Activated CD4-positive, alpha-beta T cell treated with anti-CD3 and anti-CD28 coated beads, Interleukin-2, amount 10 ng/mL, durations not matched to agents 7 days and 5 days (primary cell): ENCODE measurements around the gene NFAM1. TPM values are rescaled to one million over a fixed set of nuclear protein-coding genes. Genes with fewer than 3 reads are reported as not detected.

Experiments used
- CTCF ChIA-PET: fragments of 350-600 bp; sonication (Branson Sonifier 250); formaldehyde crosslinking; loops from one replicate; lab custom pipeline; 2021; ENCODE audit warnings: antibody characterized with exemption; lab: Charles Lee
- POLR2A ChIA-PET: fragments of 350-600 bp; sonication (Branson Sonifier 250); formaldehyde crosslinking; loops from one replicate; lab custom pipeline; 2021; ENCODE audit warnings: antibody characterized with exemption; lab: Charles Lee
- DNase-seq: peaks from one replicate; pipeline ENCODE4 v3.0.0-alpha.2; 2020
- H3K27ac Mint-ChIP-seq: one replicate; pipeline ENCODE4 v1.8.0; 2021; ENCODE audit warnings: mild to moderate bottlenecking, moderate library complexity, mixed read lengths
- H3K27me3 Mint-ChIP-seq: one replicate; pipeline ENCODE4 v1.8.0; 2021; ENCODE audit warnings: mixed read lengths
- H3K36me3 Mint-ChIP-seq: one replicate; pipeline ENCODE4 v1.8.0; 2021; ENCODE audit warnings: low read depth, mixed read lengths
- H3K4me1 Mint-ChIP-seq: one replicate; pipeline ENCODE4 v1.8.0; 2021; ENCODE audit warnings: mixed read lengths
- H3K4me3 Mint-ChIP-seq: one replicate; pipeline ENCODE4 v1.8.0; 2021; ENCODE audit warnings: mild to moderate bottlenecking, moderate library complexity, mixed read lengths
- H3K9me3 Mint-ChIP-seq: one replicate; pipeline ENCODE4 v1.8.0; 2021; ENCODE audit warnings: mixed read lengths
- total RNA-seq, 2 experiments: library from RNA; stranded (reverse); gene quantifications; one replicate each; pipeline ENCODE4 v1.2.3, GENCODE V29; 2021

NFAM1 gene
- total RNA-seq, 2 experiments from 2014 or later = 0.02 to 0.04 TPM

DNA sequence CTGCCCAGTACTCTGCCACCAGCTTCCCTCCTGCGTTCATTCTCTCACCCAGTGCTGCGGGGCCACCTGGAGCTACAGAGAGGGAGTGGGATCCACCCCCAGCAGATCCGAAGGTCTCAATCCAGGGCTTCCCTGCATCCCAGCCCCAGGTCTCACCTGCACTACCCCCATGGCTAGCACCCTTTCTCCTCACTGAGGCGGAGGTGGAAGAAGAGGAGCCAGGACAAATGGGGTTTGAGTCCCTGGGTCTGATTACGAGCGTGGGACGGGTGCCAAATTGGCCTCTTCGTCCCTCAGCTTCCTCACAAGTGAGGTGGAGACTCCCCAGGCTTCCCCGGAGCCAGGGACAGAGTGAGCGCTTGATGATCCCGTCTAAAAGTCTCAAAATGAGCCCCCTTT, 64.2 kb downstream of the NFAM1 start:
- ChIA-PET POLR2A (no interaction called here), CTCF (interaction anchor here (1.1 kb wide), 1 partner anchor 19 kb away, joined by 3 read pairs; no protein-coding TSS in a partner anchor)

DNA sequence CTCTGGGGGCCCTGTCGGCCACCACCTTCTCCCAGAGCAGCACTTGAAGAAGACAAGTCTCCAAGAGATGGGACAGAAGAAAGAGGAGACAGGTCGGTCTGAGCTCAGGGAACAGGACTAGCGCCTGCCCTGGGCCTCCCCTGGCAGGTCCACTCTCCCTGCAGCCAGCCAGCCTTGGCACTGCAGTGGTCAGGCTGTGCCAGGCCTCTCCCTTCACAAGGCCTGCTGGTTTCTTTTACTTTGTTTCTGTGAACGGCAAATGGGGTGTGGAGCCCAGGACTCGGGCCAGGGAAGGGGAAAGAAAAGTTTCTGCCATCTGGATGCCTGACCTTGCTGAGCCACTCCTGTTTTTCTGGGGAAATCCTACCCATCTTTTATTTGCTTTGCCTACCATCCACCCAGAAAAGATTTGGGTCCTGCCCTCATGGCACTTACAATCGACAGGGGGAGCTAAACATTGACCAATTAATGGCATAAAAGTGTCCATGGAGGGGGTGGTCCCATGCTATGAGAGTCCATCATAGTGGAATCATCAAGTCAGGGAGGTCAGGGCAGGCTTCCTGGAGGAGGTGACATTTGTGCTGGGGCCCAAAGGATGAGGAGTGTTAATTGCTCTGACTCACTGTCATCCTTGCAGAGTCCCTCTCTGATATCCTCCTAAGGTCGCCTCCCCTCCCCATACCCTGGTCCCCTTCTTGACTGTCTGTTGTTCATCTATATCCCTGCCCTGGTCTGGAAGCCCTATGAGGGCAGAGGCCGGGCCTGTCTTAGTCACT, 65.2 kb downstream of the NFAM1 start:
- POLR2A ChIA-PET = interaction anchor here (0.6 kb wide), 1 partner anchor 734 kb away, joined by 3 read pairs; no protein-coding TSS in a partner anchor
- peaks cover 56% of the 10 kb centered on the region for H3K27me3 Mint-ChIP-seq
- CTCF ChIA-PET = interaction anchor here (0.6 to 1.2 kb wide), 2 partner anchors 15 to 19 kb away, joined by 3 read pairs; no protein-coding TSS in a partner anchor
- peak overlapping the region; percentile 73 for H3K4me3 Mint-ChIP-seq
- H3K9me3 Mint-ChIP-seq = no peaks in the 10 kb centered on the region
- DNase-seq = no peak
- H3K27ac Mint-ChIP-seq = no peak overlapping the region
- peaks cover 15% of the 10 kb centered on the region for H3K4me1 Mint-ChIP-seq
- H3K36me3 Mint-ChIP-seq = no peaks in the 10 kb centered on the region

More for the DNA sequence above, 64.2 kb downstream of the NFAM1 start:
- H3K9me3 Mint-ChIP-seq = no peaks in the 10 kb centered on the region
- H3K4me1 Mint-ChIP-seq = peaks cover 15% of the 10 kb centered on the region
- DNase-seq = no peak
- H3K4me3 Mint-ChIP-seq = peak overlapping the region; percentile 73
- H3K36me3 Mint-ChIP-seq = no peaks in the 10 kb centered on the region
- peaks cover 56% of the 10 kb centered on the region for H3K27me3 Mint-ChIP-seq
- no peak overlapping the region for H3K27ac Mint-ChIP-seq

DNA sequence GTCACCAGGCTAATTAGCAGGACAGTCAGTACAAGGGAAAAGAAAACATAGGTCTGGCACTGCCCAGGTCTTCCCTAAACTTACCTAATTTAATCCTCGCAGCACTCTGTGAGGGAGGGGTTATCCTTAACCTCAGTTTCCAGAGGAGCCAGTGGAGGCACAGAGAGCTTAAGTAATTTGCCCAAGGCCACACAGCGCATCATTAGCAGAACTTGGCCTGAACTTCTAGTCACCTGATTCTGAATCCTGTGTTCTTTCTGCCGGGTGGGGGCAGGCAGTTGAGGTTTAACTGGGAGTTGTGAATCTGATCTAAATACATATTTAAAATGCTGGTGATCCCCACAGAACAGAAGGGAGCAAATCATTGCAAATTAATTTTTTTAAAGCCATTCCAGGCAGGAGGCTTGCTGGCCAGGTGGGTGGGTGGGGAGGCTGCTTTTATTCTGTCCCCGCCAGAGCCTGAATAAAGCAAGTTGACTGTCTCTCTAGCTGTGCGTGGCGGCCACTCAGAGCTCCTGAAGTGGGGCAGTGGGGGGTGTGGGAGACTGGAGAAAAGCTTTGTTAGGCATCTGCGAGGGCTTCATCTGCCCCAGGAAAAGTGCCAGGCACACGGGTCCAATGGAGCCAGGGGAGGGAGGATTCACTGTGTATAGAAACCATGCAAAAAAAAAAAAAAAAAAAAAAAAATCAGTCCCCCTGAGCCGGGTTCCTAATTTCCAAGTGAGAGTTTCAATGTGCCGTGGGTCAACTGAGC, 66.1 kb downstream of the NFAM1 start:
- peaks cover 15% of the 10 kb centered on the region for H3K4me1 Mint-ChIP-seq
- no peak for DNase-seq
- H3K9me3 Mint-ChIP-seq = no peaks in the 10 kb centered on the region
- no peak overlapping the region for H3K27ac Mint-ChIP-seq
- H3K27me3 Mint-ChIP-seq = peaks cover 57% of the 10 kb centered on the region
- no peaks in the 10 kb centered on the region for H3K36me3 Mint-ChIP-seq
- H3K4me3 Mint-ChIP-seq = no peak overlapping the region
- CTCF ChIA-PET = interaction anchor here (0.6 to 1.2 kb wide), 2 partner anchors 16 to 18 kb away, joined by 3 read pairs; no protein-coding TSS in a partner anchor
- POLR2A ChIA-PET = no interaction called here

DNA sequence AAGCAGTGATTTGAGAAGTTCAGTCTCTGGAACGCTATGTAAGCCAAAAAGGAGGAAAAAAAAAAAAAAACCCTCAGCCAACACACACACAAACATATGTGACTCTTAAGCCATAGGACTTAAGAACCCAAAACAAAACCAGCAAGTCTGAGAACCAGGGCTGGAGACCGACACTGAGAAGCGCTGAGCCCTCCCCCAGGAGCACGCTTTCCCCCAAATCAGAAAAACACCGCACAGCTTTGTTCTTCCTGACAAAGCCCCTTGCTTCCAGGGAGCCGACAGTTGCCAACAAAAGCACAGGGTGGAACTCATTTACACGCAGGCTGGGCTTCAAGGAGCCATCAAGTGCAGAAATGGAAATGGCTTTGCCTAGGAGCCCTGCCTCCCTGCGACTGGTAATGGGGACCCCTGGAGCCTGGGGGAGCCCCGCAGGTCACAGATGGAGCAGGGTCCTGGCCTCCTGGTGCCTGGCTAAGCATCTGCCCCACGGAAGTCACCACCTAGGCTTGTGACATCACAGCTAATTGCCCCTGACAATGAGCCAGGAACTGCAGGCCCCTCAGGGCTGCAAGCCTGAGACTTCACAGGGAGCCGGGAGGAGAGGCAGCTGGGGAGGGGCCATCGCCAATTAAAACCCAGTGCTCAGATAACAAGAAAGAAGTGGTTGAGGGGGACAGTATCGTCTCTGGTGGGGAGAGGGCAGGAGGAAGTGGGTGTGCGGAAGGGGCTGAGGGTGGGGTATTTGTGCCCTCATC, 66.9 kb downstream of the NFAM1 start:
- H3K27ac Mint-ChIP-seq = no peak overlapping the region
- H3K4me3 Mint-ChIP-seq = no peak overlapping the region
- no peaks in the 10 kb centered on the region for H3K36me3 Mint-ChIP-seq
- H3K9me3 Mint-ChIP-seq = no peaks in the 10 kb centered on the region
- DNase-seq = no peak
- ChIA-PET POLR2A (no interaction called here), CTCF (no interaction called here)
- peaks cover 57% of the 10 kb centered on the region for H3K27me3 Mint-ChIP-seq
- peaks cover 15% of the 10 kb centered on the region for H3K4me1 Mint-ChIP-seq

DNA sequence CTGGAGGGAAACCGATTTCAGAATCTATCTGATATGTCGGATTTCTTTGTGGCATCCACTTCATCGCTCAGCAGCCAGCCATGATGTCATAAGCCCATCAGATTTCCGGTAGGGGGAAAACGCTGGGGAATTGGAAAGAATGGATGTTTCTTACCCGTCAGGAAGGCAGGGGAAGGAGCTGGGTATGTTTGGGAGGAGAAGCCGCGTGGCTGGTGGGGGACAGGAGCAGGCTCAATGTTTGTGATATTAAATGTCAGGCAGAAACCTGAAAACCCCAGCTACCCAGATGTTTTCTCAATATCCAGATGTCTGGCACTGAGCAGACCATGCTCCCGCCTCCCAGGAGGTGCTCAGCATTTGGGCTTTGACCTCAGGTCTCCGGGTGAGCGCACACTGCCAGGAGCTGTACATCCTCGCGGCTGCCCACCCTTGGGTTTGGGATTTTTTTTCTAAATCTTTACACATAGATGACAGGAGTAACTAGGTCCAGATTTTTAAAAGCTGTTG, 67.5 kb downstream of the NFAM1 start:
- Mint-ChIP-seq H3K27me3 (peaks cover 56% of the 10 kb centered on the region), H3K36me3 (no peaks in the 10 kb centered on the region), H3K4me3 (no peak overlapping the region), H3K9me3 (no peaks in the 10 kb centered on the region), H3K27ac (no peak overlapping the region), H3K4me1 (peaks cover 11% of the 10 kb centered on the region)
- CTCF ChIA-PET = interaction anchor here (0.8 kb wide), 1 partner anchor 318 kb away, joined by 5 read pairs; no protein-coding TSS in a partner anchor
- POLR2A ChIA-PET = no interaction called here
- no peak for DNase-seq

DNA sequence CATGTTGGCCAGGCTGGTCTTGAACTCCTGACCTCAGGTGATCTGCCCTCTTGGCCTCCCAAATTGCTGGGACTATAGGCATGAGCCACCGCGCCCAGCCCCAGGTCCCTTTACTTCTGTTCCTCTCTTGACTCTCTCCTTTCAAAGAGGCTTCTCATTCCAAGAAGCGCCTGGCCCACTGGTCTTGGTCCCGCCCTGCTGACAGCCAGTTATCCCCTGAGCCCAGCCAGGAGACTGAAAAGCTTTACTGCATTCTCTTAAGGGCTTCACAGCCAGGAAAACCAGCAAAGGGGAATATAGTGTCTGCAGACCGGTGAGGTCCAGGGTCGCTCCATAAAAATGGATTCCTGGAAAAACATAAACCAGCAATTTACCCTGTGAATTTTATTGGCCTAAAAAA, 68.3 kb downstream of the NFAM1 start:
- no peak for DNase-seq
- H3K4me3 Mint-ChIP-seq = no peak overlapping the region
- CTCF ChIA-PET = interaction anchor here (0.7 to 0.8 kb wide), 3 partner anchors 28 to 317 kb away, joined by 3 to 5 read pairs (median 3); no protein-coding TSS in a partner anchor
- H3K27ac Mint-ChIP-seq = no peak overlapping the region
- peaks cover 6% of the 10 kb centered on the region for H3K4me1 Mint-ChIP-seq
- peaks cover 53% of the 10 kb centered on the region for H3K27me3 Mint-ChIP-seq
- no peaks in the 10 kb centered on the region for H3K36me3 Mint-ChIP-seq
- no peaks in the 10 kb centered on the region for H3K9me3 Mint-ChIP-seq
- POLR2A ChIA-PET = no interaction called here

DNA sequence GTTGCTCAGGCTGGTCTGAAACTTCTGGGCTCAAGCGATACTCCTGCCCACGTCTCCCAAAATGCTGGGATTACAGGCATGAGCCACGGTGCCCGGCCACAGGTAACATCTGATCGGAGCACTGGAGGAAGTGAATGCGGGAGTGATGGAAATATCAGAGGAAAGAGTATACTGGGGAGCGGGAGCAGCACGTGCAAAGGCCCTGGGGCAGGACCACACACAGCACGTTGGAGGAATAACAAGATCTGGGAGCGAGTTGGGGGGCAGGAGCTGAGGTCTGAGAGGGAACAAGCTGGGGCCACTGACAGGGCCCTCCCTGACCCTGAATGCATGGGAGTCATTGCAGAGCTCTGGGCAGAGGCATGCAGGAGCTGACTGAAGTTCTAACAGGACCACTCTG, 70.7 kb downstream of the NFAM1 start:
- CTCF ChIA-PET = no interaction called here
- Mint-ChIP-seq H3K27ac (no peak overlapping the region), H3K36me3 (no peaks in the 10 kb centered on the region), H3K9me3 (no peaks in the 10 kb centered on the region), H3K27me3 (peaks cover 31% of the 10 kb centered on the region), H3K4me3 (no peak overlapping the region), H3K4me1 (no peaks in the 10 kb centered on the region)
- POLR2A ChIA-PET = no interaction called here
- no peak for DNase-seq

DNA sequence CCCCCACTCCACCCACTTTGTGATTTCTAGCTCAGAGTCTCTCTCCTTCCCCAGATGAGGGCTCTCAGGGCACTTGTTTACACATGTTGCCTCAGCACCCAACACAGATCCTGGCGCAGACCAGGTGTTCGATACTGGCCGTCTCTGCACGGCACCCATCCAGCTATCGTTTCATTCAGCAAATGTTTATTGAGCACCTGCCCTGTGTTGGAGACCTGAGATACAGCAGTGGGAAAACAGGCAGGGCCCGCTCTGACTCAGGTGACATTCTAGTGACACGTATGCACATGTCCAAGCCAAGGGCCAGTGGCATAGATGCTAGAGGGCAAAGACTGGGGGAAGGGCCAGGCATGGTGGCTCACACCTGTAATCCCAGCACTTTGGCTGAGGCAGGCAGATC, 71.9 kb downstream of the NFAM1 start:
- no peak overlapping the region for H3K4me3 Mint-ChIP-seq
- no peaks in the 10 kb centered on the region for H3K9me3 Mint-ChIP-seq
- CTCF ChIA-PET = interaction anchor here (0.8 to 1.4 kb wide), 4 partner anchors 9 to 56 kb away, joined by 3 to 4 read pairs (median 4); no protein-coding TSS in a partner anchor
- H3K36me3 Mint-ChIP-seq = no peaks in the 10 kb centered on the region
- H3K27me3 Mint-ChIP-seq = peaks cover 20% of the 10 kb centered on the region
- H3K4me1 Mint-ChIP-seq = no peaks in the 10 kb centered on the region
- H3K27ac Mint-ChIP-seq = no peak overlapping the region
- POLR2A ChIA-PET = no interaction called here
- no peak for DNase-seq

DNA sequence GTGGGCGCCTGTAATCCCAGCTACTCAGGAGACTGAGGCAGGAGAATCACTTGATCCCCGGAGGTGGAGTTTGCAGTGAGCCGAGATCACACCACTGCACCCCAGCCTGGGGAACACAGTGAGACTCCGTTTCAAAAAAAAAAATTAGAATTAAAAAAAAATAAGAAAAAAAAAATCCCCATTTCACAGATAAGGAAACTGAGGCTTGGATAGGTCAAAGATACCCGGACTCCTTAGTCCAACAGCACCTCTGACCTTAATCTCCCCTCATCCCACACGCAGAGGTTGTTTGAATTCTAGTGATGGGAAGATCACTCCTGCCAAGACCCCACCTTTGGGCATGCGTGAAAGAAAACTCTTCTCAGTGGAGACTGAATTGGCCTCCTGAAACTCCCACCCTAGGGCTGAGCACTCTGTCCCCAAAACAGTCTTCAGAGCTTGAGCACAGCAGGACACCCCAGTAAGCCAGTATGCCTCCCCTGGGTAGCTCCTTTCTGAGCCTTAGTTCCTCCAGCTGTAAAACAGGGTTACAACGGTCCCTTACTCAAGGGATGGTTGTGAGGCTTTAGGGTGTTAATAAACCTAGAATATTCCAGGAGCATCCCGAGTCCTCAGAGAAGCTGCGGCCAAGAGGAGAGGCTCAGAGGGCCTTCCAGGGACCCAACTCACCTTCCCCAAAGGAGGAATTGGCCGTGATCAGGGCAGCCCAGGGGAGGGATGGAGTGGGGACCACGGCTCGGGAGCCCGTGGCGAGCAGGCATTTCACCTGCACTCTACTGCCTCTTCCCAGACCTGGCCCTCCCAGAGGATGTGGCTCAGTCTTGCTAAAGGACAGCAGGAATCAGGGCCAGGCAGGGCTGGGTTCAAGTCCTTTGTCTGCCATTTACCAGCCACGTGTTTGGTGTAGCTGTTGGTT, 73.3 kb downstream of the NFAM1 start:
- CTCF ChIA-PET = interaction anchor here (1.1 to 1.4 kb wide), 3 partner anchors 11 to 37 kb away, joined by 3 to 4 read pairs (median 3); no protein-coding TSS in a partner anchor
- H3K36me3 Mint-ChIP-seq = no peaks in the 10 kb centered on the region
- no peak overlapping the region for H3K4me3 Mint-ChIP-seq
- DNase-seq = no peak
- H3K4me1 Mint-ChIP-seq = no peaks in the 10 kb centered on the region
- H3K9me3 Mint-ChIP-seq = no peaks in the 10 kb centered on the region
- H3K27me3 Mint-ChIP-seq = peaks cover 6% of the 10 kb centered on the region
- H3K27ac Mint-ChIP-seq = no peak overlapping the region
- POLR2A ChIA-PET = no interaction called here

DNA sequence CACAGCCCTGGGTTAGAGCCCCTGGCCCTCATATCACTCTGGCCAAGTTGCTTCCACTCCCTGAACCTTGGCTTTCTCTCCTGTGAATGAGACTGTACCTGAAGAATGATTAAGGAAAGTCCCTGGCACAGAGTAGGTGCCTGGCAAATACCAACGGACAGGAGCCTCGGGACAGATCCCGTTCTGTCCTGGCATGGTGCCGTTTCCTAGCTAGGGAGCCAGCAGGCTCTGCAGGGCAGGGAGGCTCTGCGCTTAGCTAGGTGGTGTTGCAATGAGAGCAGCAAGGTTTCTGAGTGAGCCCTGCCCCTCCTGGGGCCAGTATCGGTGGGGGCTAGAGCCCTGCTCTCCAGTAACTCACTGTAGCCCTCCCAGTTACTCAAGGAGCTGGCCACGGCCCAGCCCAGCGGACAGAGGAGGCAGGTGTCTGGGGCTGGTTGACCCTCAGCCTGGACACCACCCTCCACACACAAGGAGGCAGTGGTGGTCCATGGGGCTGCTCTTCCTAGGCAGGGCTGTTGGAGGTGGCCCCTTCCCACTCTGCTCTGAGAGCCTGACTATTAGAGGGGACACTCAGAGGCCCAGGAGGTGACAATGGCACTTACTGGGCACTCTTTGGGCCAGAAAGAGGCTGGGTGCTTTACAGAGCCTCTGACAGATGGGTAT, 74.4 kb downstream of the NFAM1 start:
- Mint-ChIP-seq H3K36me3 (no peaks in the 10 kb centered on the region), H3K9me3 (no peaks in the 10 kb centered on the region), H3K4me3 (no peak overlapping the region), H3K27me3 (peaks cover 3% of the 10 kb centered on the region), H3K4me1 (no peaks in the 10 kb centered on the region), H3K27ac (no peak overlapping the region)
- no peak for DNase-seq
- ChIA-PET CTCF (interaction anchor here (1.1 kb wide), 1 partner anchor 39 kb away, joined by 3 read pairs; no protein-coding TSS in a partner anchor), POLR2A (no interaction called here)

DNA sequence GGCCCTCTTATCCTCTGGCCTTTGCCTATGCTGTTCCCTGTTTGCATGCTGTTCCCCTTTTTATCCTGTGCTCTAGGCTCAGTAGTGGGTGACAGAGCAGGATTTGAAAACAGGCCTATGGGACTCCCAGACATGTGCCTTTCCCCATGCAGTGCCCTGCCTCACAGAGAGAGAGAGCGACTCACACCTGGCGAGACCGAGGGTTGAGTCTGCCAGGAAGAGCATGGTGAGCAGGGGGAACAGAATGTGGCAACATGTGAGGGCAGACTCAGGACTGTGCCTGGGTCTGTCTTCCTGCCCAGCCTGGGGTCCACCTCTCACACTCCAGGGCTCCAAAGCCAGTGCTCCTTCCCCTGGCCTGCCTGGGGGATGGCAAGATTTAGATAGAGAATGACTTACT, 75.0 kb downstream of the NFAM1 start:
- Mint-ChIP-seq H3K36me3 (no peaks in the 10 kb centered on the region), H3K27ac (no peak overlapping the region), H3K4me3 (no peak overlapping the region), H3K27me3 (peaks cover 3% of the 10 kb centered on the region), H3K9me3 (no peaks in the 10 kb centered on the region), H3K4me1 (no peaks in the 10 kb centered on the region)
- ChIA-PET CTCF (interaction anchor here (0.6 kb wide), 1 partner anchor 50 kb away, joined by 3 read pairs; no protein-coding TSS in a partner anchor), POLR2A (no interaction called here)
- DNase-seq = no peak
